Measurements from ENCODE around the gene LMF2.
A peak's percentile ranks its signal among the peaks of the same experiment; 100 is the strongest.

The LMF2 gene

GRCh38 chr22:50460938-50461337 is 46.6 kb downstream of the LMF2 start:
- DNase-seq: no peak

- DNase-seq: peak in 1 of 2 donors; percentile 28
These were observed 47.9 kb downstream of the LMF2 start for GRCh38 chr22:50459496-50460140.

GRCh38 chr22:50459016-50459415 is 48.5 kb downstream of the LMF2 start:
- no peak for DNase-seq

GRCh38 chr22:50456466-50457234 is 50.9 kb downstream of the LMF2 start:
- no peak for DNase-seq

- no peak for DNase-seq
These were observed 51.5 kb downstream of the LMF2 start for GRCh38 chr22:50456026-50456425.

GRCh38 chr22:50455201-50455600 is 52.3 kb downstream of the LMF2 start:
- no peak for DNase-seq

- DNase-seq: no peak
These were observed 52.9 kb downstream of the LMF2 start for GRCh38 chr22:50454556-50455075.
